ENCODE results near the gene SLC25A28.
A peak's percentile ranks its signal among the peaks of the same experiment; 100 is the strongest.

Gene SLC25A28

GRCh38 chr10:99565166-99565565, 55.1 kb downstream of the SLC25A28 start:
- H3K4me3 ChIP-seq (ENCODE audit: low read depth, low read length), result no peak overlapping the region
- TF ChIP-seq ZNF530 (tag by site-specific recombination; IDR thresholded peaks at IDR 0.05; ENCODE audit: low read depth), result no peak
- TF ChIP-seq ZNF837 (tag by site-specific recombination; IDR thresholded peaks at IDR 0.05), result no peak
- no peak for TF ChIP-seq ZNF214 (tag by site-specific recombination; IDR thresholded peaks at IDR 0.05; ENCODE audit: borderline replicate concordance)
- TF ChIP-seq ZNF624 (tag by site-specific recombination; IDR thresholded peaks at IDR 0.05), result no peak
- no peak for TF ChIP-seq HIC1 (tag by site-specific recombination; IDR thresholded peaks at IDR 0.05)
- TF ChIP-seq ZNF132 (tag by site-specific recombination; IDR thresholded peaks at IDR 0.05; ENCODE audit: borderline replicate concordance), result no peak
- no peak for TF ChIP-seq ZNF658 (tag by site-specific recombination; IDR thresholded peaks at IDR 0.05)
- TF ChIP-seq ZNF354C (tag by site-specific recombination; IDR thresholded peaks at IDR 0.05; ENCODE audit: borderline replicate concordance, low read depth), result no peak
- no peak for TF ChIP-seq ZNF138 (tag by site-specific recombination; IDR thresholded peaks at IDR 0.05; ENCODE audit: borderline replicate concordance)
- no peak for TF ChIP-seq HOXC10 (CRISPR knock-in tag; IDR thresholded peaks at IDR 0.05)
- TF ChIP-seq ZNF791 (tag by site-specific recombination; IDR thresholded peaks at IDR 0.05), result no peak
- TF ChIP-seq SP7 (tag by site-specific recombination; IDR thresholded peaks at IDR 0.05), result no peak
- no peak for TF ChIP-seq ZNF501 (tag by site-specific recombination; IDR thresholded peaks at IDR 0.05)
- TF ChIP-seq ZNF747 (tag by site-specific recombination; IDR thresholded peaks at IDR 0.05), result no peak
- H3K36me3 ChIP-seq (ENCODE audit: control insufficient read depth in 2 of 2, insufficient read depth in 1 of 2, low read length in 2 of 2), result no peaks in the 10 kb centered on the region
- ChIA-PET POLR2A (no interaction called here), CTCF (interaction anchor here (0.6 to 9.2 kb wide), 3 partner anchors 33 to 126 kb away, joined by 3 to 98 read pairs (median 3); partner anchors contain the start of gene NKX2-3)
- peaks cover 5% of the 10 kb centered on the region for H3K4me1 ChIP-seq (ENCODE audit: control insufficient read depth, insufficient read depth, low read length)
- H3K9me3 ChIP-seq (ENCODE audit: control insufficient read depth, insufficient read depth, low read depth, low read length), result no peaks in the 10 kb centered on the region
- no peak overlapping the region for H3K27ac ChIP-seq (ENCODE audit: extremely low read depth, low read depth, low read length)

- Histone ChIP-seq H3K27ac (ENCODE audit: extremely low read depth, low read depth, low read length) (no peak overlapping the region), H3K4me3 (ENCODE audit: low read depth, low read length) (no peak overlapping the region), H3K36me3 (ENCODE audit: control insufficient read depth in 2 of 2, insufficient read depth in 1 of 2, low read length in 2 of 2) (no peaks in the 10 kb centered on the region), H3K4me1 (ENCODE audit: control insufficient read depth, insufficient read depth, low read length) (peaks cover 5% of the 10 kb centered on the region), H3K9me3 (ENCODE audit: control insufficient read depth, insufficient read depth, low read depth, low read length) (no peaks in the 10 kb centered on the region)
- ChIA-PET CTCF (interaction anchor here (0.8 to 9.2 kb wide), 2 partner anchors 45 to 51 kb away, joined by 3 to 98 read pairs; no protein-coding TSS in a partner anchor), POLR2A (no interaction called here)
- TF ChIP-seq ZNF394 (tag by site-specific recombination; IDR thresholded peaks at IDR 0.05; ENCODE audit: borderline replicate concordance) (no peak), PRDM6 (tag by site-specific recombination; IDR thresholded peaks at IDR 0.05) (peak; percentile 19; the same call in 1 of the 2 replicates)
Observed at GRCh38 chr10:99564361-99564760, 55.9 kb downstream of the SLC25A28 start.

- ChIA-PET POLR2A (no interaction called here), CTCF (interaction anchor here (0.8 to 9.2 kb wide), 3 partner anchors 14 to 54 kb away, joined by 5 to 98 read pairs (median 71); no protein-coding TSS in a partner anchor)
- Histone ChIP-seq H3K9me3 (ENCODE audit: control insufficient read depth, insufficient read depth, low read depth, low read length) (no peaks in the 10 kb centered on the region), H3K27ac (ENCODE audit: extremely low read depth, low read depth, low read length) (no peak overlapping the region), H3K4me3 (ENCODE audit: low read depth, low read length) (no peak overlapping the region), H3K4me1 (ENCODE audit: control insufficient read depth, insufficient read depth, low read length) (peaks cover 5% of the 10 kb centered on the region), H3K36me3 (ENCODE audit: control insufficient read depth in 2 of 2, insufficient read depth in 1 of 2, low read length in 2 of 2) (no peaks in the 10 kb centered on the region)
- no peak for TF ChIP-seq KLF17 (tag by site-specific recombination; IDR thresholded peaks at IDR 0.05)
Observed at GRCh38 chr10:99562631-99563030, 57.6 kb downstream of the SLC25A28 start.
